GM21390 (cell line): Measurements from ENCODE around the gene SRXN1.

Experiments
- ATAC-seq: cut with Tn5 transposase; IDR thresholded peaks from one replicate; pipeline ENCODE4 v1.9.1; 2021; ENCODE audit not compliant: unreplicated experiment

Gene SRXN1

GRCh38 chr20:675453-676314, 22.7 kb upstream of the SRXN1 start, which contains the start of gene SCRT2:
Gene SCRT2 (minus strand): TSS chr20:675802. CDS start chr20:675601, 201 bp downstream.
- ATAC-seq: no peak

GRCh38 chr20:675033-675452, 22.0 kb upstream of the SRXN1 start:
- ATAC-seq: no peak

GRCh38 chr20:673603-674001, 20.6 kb upstream of the SRXN1 start:
- no peak for ATAC-seq

- ATAC-seq: no peak
These were observed 20.1 kb upstream of the SRXN1 start for GRCh38 chr20:672963-673602.

- ATAC-seq: no peak
These were observed 18.4 kb upstream of the SRXN1 start for GRCh38 chr20:671252-672030.

GRCh38 chr20:669573-669972, 16.6 kb upstream of the SRXN1 start:
- no peak for ATAC-seq

GRCh38 chr20:668638-669037, 15.6 kb upstream of the SRXN1 start:
- no peak for ATAC-seq

GRCh38 chr20:668050-668449, 15.1 kb upstream of the SRXN1 start:
- ATAC-seq: no peak

- ATAC-seq: no peak
These were observed 14.5 kb upstream of the SRXN1 start for GRCh38 chr20:667351-668034.

GRCh38 chr20:666877-667276, 13.9 kb upstream of the SRXN1 start:
- no peak for ATAC-seq

GRCh38 chr20:665276-665675, 12.3 kb upstream of the SRXN1 start:
- ATAC-seq: no peak

GRCh38 chr20:664576-664975, 11.6 kb upstream of the SRXN1 start:
- ATAC-seq: no peak

GRCh38 chr20:664151-664550, 11.2 kb upstream of the SRXN1 start:
- no peak for ATAC-seq

GRCh38 chr20:663315-664090, 10.5 kb upstream of the SRXN1 start:
- ATAC-seq: no peak

GRCh38 chr20:662277-663192, 9.5 kb upstream of the SRXN1 start:
- ATAC-seq: no peak

GRCh38 chr20:661474-662270, 8.7 kb upstream of the SRXN1 start:
- ATAC-seq: no peak

GRCh38 chr20:658731-659291, 5.8 kb upstream of the SRXN1 start:
- no peak for ATAC-seq

GRCh38 chr20:658202-658601, 5.2 kb upstream of the SRXN1 start:
- no peak for ATAC-seq
